Measurements from ENCODE around the gene CPXM2.

CPXM2 gene

GRCh38 chr10:123906884-123907652 is 15.5 kb upstream of the CPXM2 start:
- no peak overlapping the region for H3K4me3 ChIP-seq (ENCODE audit: low read depth, low read length)
- DNase-seq (ENCODE audit: low read depth): no peak

- H3K4me3 ChIP-seq (ENCODE audit: low read depth, low read length): no peak overlapping the region
- no peak for DNase-seq (ENCODE audit: low read depth)
Measured at GRCh38 chr10:123906296-123906695, 14.7 kb upstream of the CPXM2 start.

GRCh38 chr10:123904834-123905409 is 13.3 kb upstream of the CPXM2 start:
- DNase-seq (ENCODE audit: low read depth): no peak
- no peak overlapping the region for H3K4me3 ChIP-seq (ENCODE audit: low read depth, low read length)

GRCh38 chr10:123903621-123904020 is 12.0 kb upstream of the CPXM2 start:
- no peak for DNase-seq (ENCODE audit: low read depth)

GRCh38 chr10:123901621-123902020 is 10.0 kb upstream of the CPXM2 start:
- no peak overlapping the region for H3K4me3 ChIP-seq (ENCODE audit: low read depth, low read length)
- DNase-seq (ENCODE audit: low read depth): no peak

More at GRCh38 chr10:123903621-123904020, 12.0 kb upstream of the CPXM2 start:
- H3K4me3 ChIP-seq (ENCODE audit: low read depth, low read length): no peak overlapping the region

- DNase-seq (ENCODE audit: low read depth): no peak
- no peak overlapping the region for H3K4me3 ChIP-seq (ENCODE audit: low read depth, low read length)
Measured at GRCh38 chr10:123897146-123897545, 5.5 kb upstream of the CPXM2 start.

DNA sequence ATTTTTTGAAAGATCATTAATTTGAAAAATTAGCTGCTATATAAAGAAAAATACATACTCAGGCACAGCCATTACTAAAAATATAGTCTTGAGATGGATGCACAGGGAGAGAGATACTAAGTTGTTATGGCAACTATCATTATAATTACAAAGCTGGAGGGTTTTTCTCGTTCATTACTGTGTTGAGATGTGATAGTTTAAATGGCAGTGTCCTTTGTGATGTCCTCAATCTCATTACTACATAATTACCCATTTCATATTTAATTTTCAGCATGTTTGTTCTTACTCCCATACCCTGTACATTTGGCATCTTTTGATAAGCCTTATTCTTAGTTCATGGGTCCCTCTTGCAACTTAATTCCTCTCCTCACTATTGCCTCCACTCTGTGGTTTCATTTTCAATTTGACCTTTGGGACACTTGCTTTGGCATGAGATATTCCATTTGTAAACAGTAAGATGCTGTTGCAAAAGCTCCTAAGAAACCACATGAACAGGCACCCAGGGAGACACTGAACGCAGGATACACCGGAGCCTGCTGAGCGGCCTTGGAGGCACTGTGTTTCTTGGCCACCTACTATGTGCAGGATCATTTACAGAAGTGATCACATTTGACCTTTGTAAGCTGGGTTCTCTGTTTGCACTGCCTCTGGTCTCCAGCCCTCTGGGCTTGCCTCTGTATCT is 4.8 kb upstream of the CPXM2 start:
- no peak overlapping the region for H3K4me3 ChIP-seq (ENCODE audit: low read depth, low read length)
- DNase-seq (ENCODE audit: low read depth): no peak

DNA sequence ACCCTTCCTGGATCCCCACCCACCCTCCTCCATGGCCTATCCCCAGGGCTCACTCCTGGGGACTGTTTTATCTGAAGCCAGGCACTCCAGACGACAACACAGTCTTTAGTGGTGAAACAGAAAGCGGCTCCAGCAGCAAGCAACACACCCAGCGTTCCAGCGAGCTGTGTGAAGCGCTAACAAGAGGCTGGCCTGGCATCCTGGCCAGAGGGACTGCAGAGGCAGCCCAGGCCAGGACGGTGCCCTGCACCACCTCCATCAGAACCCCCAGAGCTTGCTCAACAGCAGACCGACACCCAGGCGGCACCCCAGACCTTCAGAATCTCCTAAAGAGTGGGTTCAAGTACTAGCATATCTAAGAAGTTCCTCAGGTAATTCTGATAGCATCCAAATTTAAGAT is 2.0 kb upstream of the CPXM2 start:
- no peak overlapping the region for H3K4me3 ChIP-seq (ENCODE audit: low read depth, low read length)
- DNase-seq (ENCODE audit: low read depth): no peak

DNA sequence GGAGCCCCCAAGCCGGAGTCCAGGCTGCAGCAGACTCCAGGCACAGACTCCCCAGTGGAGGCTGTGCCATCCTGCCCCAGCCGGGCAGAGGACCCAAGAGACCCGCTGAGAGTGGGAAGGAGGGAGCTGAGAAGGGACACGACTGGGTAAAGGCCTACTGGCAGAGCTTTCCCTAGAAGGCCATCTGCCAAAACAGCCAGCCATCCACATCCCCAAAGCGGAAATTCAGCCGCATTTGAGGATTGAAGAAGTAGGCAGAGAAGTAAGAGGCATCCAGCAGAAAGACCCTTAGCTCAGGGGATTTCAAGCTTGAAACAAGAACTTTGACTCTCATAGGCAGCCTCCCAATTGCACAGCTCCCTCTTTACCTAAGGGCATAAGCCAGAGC is 857 bp downstream of the CPXM2 start:
- no peak for DNase-seq (ENCODE audit: low read depth)
- H3K4me3 ChIP-seq (ENCODE audit: low read depth, low read length): no peak overlapping the region

DNA sequence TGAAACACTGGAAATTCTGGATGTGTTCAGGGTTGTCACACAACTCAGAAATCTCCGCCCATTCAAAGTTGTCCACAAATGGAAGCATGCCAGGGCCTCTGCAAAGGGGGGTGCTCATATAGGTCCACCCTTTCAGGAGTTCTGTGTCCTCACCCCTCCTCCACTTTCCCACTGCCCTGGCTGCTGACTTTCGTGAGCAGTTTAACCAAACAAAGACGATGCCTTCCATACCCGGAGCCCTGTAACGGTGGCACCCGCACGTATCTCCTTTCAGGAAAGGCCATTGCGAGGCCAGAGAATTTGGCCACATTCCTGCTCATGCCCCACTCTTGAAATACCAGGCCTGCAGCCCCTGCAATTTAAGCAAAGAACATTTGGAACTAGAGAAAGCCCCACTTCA is 1.4 kb downstream of the CPXM2 start:
- DNase-seq (ENCODE audit: low read depth): no peak
- no peak overlapping the region for H3K4me3 ChIP-seq (ENCODE audit: low read depth, low read length)

DNA sequence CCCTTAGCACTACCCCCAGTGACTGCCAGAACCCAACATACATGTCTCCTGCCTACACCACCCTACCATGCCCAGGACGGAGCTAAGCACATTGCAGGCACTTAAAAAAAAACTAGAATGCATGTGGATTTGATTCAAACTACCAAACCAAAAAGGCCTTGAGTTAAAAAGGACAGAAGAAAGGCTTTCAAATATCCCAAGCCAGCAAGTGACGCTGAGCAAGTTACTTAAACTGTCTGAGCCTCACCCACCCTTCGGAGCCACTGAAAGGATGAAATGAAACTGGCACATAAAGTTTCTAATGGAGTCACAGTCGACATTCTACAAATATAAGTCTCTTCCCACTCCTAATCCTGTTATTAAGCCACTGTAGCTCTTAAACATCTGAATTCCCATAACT is 1.8 kb downstream of the CPXM2 start:
- H3K4me3 ChIP-seq (ENCODE audit: low read depth, low read length): no peak overlapping the region
- no peak for DNase-seq (ENCODE audit: low read depth)

DNA sequence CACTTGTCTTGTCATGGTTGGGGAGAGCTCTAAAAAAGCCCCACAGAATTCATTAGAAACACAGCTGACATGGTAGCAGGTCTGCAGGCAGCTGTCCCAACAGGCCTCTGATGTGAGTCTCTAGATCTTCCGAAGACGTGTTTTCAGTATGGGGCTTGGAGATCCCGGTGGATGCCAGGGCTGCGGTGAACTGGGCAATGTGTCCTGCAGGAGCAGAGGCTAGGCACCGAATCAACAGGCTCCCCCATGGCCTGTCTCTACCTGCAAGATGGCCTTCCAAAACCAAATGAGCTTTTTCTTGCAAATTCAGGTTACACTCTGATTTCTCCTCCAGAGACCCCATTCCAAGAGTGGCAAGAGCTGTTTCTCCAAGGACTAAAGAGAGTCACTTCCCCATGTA is 2.9 kb downstream of the CPXM2 start:
- no peak for DNase-seq (ENCODE audit: low read depth)
- no peak overlapping the region for H3K4me3 ChIP-seq (ENCODE audit: low read depth, low read length)

DNA sequence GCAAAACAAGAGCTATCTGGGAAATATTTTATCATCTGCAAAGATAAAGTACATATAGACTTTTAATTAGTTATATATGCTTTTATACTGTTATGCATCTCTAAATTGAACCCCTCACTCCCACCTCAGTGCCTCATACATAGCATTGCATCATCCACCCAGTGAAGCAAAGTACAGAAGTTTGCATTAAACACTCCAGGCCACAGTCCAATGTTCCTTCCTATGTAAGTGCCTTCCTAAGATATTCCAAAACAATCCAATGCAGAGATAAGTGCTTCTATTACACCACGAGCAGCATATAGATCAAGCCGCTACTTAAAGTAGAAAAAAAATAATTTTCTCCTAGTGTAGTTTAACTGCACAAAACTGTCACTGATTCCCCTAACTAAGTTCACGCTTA is 3.4 kb downstream of the CPXM2 start:
- H3K4me3 ChIP-seq (ENCODE audit: low read depth, low read length): no peak overlapping the region
- DNase-seq (ENCODE audit: low read depth): no peak

DNA sequence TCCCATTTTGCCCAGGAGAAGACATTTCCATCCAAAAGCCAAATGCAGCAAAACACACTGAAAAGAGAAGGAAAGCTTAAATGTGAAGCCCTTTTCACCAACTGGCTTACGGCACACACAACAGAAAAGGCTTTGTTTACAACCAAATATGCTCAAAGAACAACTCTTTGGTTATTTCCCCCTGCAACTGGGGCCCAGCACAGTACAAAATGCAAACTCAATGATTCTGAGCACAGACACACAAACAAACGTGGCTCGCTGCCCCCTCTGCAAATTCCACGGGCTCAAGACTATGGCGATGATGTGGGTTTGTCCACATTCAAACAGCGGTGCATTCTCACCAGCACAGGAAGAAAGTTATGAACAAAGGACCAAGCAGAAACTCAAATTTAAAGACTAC is 5.3 kb downstream of the CPXM2 start:
- DNase-seq (ENCODE audit: low read depth): no peak
- no peak overlapping the region for H3K4me3 ChIP-seq (ENCODE audit: low read depth, low read length)

DNA sequence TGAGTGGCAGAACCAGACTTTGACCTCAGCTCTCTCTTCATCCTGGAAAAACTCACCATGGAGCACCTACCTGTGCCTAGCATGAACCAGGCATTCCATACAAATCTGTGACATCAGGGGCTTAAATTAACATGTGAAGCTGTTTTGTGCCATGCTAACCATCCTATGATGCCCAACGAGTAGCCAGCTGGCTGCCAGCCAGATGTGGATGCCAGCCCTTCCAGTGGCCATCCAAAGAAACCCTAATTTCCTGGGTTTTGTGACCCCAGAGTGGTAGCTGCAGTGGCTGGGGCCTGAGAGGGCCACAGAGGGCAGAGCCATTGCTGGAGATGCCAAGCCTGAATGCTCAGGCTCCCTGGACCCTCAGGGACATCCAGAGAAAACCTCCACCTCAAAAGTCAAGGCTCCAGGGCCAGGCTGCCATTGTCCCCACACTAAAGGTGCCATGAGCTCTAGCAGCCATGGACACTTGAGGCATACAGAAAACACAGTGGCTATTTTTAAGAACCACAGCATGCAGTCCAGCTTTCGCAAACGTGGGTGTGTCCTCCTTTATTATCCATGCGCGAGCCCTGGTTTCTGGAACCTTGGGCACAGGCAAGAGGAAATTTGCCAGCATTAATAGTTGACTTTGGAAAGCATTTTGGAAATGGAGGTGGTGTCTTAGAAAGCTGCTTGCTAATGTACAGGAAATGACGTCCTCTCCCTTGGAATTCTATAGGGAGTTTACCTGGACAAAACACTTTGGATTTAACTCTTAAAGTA is 6.0 kb downstream of the CPXM2 start:
- no peak overlapping the region for H3K4me3 ChIP-seq (ENCODE audit: low read depth, low read length)
- no peak for DNase-seq (ENCODE audit: low read depth)

GRCh38 chr10:123884907-123885381 is 6.7 kb downstream of the CPXM2 start:
- no peak overlapping the region for H3K4me3 ChIP-seq (ENCODE audit: low read depth, low read length)
- DNase-seq (ENCODE audit: low read depth): no peak

- DNase-seq (ENCODE audit: low read depth): no peak
- no peak overlapping the region for H3K4me3 ChIP-seq (ENCODE audit: low read depth, low read length)
Measured at GRCh38 chr10:123884351-123884906, 7.2 kb downstream of the CPXM2 start.

DNA sequence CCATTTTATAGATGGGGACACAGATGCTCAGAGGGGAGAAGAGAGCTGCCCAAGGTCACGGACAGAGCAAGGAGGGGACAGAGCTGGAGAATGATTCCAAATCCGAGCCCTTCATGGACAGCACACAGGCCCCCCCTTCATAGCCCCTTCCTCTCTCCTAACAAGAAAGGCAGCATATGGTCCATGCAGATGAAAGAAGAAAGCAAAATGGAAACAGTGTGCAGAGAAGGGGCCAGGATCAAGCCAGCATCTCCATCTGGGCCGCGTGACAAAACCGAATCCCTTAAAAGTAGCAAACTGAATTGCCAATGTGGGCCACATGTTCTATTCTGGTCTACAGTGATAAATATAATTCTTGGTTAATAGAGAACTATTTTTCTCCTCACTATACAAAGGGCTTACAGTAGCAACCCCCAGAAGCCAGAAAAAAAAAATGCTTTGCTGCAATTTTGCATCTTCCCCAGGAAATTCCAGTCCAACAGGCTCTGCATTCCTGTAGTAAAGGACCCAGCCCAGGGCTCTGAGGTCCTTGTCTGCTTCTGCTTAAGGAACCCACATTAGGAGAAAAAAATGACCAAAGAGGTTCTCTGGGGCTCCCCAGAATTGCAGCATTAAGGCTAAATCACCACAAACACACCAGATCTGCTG is 7.8 kb downstream of the CPXM2 start:
- H3K4me3 ChIP-seq (ENCODE audit: low read depth, low read length): no peak overlapping the region
- no peak for DNase-seq (ENCODE audit: low read depth)

GRCh38 chr10:123882681-123883445 is 8.7 kb downstream of the CPXM2 start:
- no peak overlapping the region for H3K4me3 ChIP-seq (ENCODE audit: low read depth, low read length)
- DNase-seq (ENCODE audit: low read depth): no peak

Data from skeletal muscle cell (primary cell).